Neural progenitor cell (in vitro differentiated cells): ENCODE data around the gene TCFL5.

ENCODE experiments used
- CTCF ChIP-seq: fragments of 200-600 bp; sonication (generic); IDR thresholded peaks from 2 replicates; pipeline ENCODE4 v1.5.1; 2017; ENCODE audit warnings: antibody characterized with exemption, mild to moderate bottlenecking
- EZH2 ChIP-seq: fragments of 200-600 bp; sonication (generic); IDR thresholded peaks from 2 replicates; pipeline ENCODE4 v1.6.1; 2017; ENCODE audit warnings: antibody characterized with exemption, mild to moderate bottlenecking, moderate library complexity

- TF ChIP-seq CTCF (no peak), EZH2 (no peak)
Measured at GRCh38 chr20:62897666-62898065, 36.0 kb upstream of the TCFL5 start.
